DOHH2 (cell line): ENCODE data around the gene PRRC2C.
"Not testable (repeated sequence)": the region's sequence is repeated elsewhere in the genome, so short reads cannot be mapped to it uniquely, and the experiment has no call there.

Experiments
- H3F3A ChIP-seq: fragments of 200-600 bp; sonication (generic), shearing (Covaris generic); 2 replicates; pipeline ENCODE4 v1.6.0; 2016; ENCODE audit warnings: antibody characterized with exemption, mild to moderate bottlenecking; ENCODE audit not compliant: control insufficient read depth, insufficient read depth
- H3K27ac ChIP-seq: fragments of 200-600 bp; sonication (generic); 2 replicates; pipeline ENCODE4 v1.5.1; 2014; ENCODE audit warnings: low read depth, mild to moderate bottlenecking, low read length, moderate library complexity
- H3K27me3 ChIP-seq: fragments of 200-600 bp; sonication (generic); 2 replicates; pipeline ENCODE4 v1.6.1; 2014; ENCODE audit warnings: mild to moderate bottlenecking, low read length, mixed read lengths; ENCODE audit not compliant: control insufficient read depth
- H3K36me3 ChIP-seq: fragments of 200-600 bp; sonication (generic); 2 replicates; pipeline ENCODE4 v1.6.1; 2014; ENCODE audit warnings: mild to moderate bottlenecking, low read length, moderate library complexity, mixed read lengths; ENCODE audit not compliant: control insufficient read depth
- H3K4me1 ChIP-seq: fragments of 200-600 bp; sonication (generic); 2 replicates; pipeline ENCODE4 v1.6.1; 2014; ENCODE audit warnings: mild to moderate bottlenecking, low read length, mixed read lengths; ENCODE audit not compliant: control insufficient read depth
- H3K4me2 ChIP-seq: fragments of 200-600 bp; sonication (generic); 2 replicates; pipeline ENCODE4 v1.6.0; 2014; ENCODE audit warnings: mild to moderate bottlenecking, low read length, moderate library complexity
- H3K4me3 ChIP-seq: fragments of 200-600 bp; sonication (generic); 2 replicates; pipeline ENCODE4 v1.5.1; 2014; ENCODE audit warnings: mild to moderate bottlenecking, low read length, mixed read lengths
- H3K79me2 ChIP-seq: fragments of 200-600 bp; sonication (generic); 2 replicates; pipeline ENCODE4 v1.6.1; 2014; ENCODE audit warnings: mild to moderate bottlenecking, low read length, mixed read lengths; ENCODE audit not compliant: control insufficient read depth
- H3K9me2 ChIP-seq: fragments of 200-600 bp; sonication (generic); replicated peaks from 2 replicates; pipeline ENCODE4 v1.6.1; 2014; ENCODE audit warnings: mild to moderate bottlenecking, low read length, mixed read lengths; ENCODE audit not compliant: control insufficient read depth
- H3K9me3 ChIP-seq: fragments of 200-600 bp; sonication (generic); 2 replicates; pipeline ENCODE4 v1.6.1; 2014; ENCODE audit warnings: antibody characterized with exemption, low read length, mixed read lengths; ENCODE audit not compliant: control insufficient read depth, insufficient read depth
- H4K20me1 ChIP-seq: fragments of 200-600 bp; sonication (generic); 2 replicates; pipeline ENCODE4 v1.6.0; 2014; ENCODE audit warnings: low read depth, mild to moderate bottlenecking, antibody characterized with exemption, low read length, moderate library complexity; ENCODE audit not compliant: control insufficient read depth, insufficient read depth
- EZH2phosphoT487 ChIP-seq: fragments of 200-600 bp; sonication (generic); IDR thresholded peaks from 2 replicates; pipeline ENCODE4 v1.6.1; 2017; ENCODE audit warnings: borderline replicate concordance, mild to moderate bottlenecking, antibody characterized with exemption, low read length, moderate library complexity, mixed read lengths
- TF ChIP-seq, protein P1 (sequence below): fragments of 200-600 bp; sonication (generic); IDR thresholded peaks from one replicate; pipeline ENCODE4 v1.5.1; 2014; ENCODE audit warnings: antibody characterized with exemption, mild to moderate bottlenecking, low read depth, low read length; ENCODE audit not compliant: poor library complexity, severe bottlenecking

PRRC2C gene

DNA sequence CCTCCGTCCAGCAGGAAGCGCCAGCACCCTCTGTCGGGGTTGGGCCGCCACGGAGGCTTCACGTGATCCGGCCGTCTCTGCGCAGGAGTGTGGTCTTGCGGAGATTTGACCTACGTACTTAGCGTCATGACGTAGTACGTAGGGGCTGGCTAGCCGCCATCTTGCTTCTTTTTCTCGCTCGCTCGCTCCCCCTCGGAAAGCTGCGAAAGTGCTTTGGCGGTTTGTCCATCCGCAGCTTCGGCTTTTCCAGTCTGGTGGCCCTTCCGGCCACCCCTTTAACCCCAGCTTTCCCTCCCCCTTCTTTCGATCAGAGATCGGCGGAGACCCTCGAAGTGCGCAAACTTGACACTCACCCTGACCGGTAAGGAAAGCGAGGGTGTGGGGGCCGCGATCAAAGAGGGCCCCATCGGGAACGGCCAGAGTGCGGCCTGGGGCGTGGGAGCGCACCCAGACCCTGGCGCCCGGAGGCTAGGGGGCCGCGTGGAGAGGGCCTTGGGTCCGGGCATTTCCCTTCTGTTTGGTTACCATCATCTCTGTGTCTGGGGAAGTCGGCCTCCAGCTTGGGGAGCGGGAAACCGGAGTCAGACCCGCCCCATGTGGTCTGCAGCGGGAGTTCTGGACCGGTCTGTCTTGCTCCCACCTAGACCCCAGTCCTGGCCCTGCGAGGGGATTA lies at the start of gene PRRC2C:
Gene PRRC2C (plus strand): TSS at position 156 of the 673 bp plus-strand sequence. CDS start 26,559 bp downstream, outside the sequence.
- TF ChIP-seq, protein P1, sequence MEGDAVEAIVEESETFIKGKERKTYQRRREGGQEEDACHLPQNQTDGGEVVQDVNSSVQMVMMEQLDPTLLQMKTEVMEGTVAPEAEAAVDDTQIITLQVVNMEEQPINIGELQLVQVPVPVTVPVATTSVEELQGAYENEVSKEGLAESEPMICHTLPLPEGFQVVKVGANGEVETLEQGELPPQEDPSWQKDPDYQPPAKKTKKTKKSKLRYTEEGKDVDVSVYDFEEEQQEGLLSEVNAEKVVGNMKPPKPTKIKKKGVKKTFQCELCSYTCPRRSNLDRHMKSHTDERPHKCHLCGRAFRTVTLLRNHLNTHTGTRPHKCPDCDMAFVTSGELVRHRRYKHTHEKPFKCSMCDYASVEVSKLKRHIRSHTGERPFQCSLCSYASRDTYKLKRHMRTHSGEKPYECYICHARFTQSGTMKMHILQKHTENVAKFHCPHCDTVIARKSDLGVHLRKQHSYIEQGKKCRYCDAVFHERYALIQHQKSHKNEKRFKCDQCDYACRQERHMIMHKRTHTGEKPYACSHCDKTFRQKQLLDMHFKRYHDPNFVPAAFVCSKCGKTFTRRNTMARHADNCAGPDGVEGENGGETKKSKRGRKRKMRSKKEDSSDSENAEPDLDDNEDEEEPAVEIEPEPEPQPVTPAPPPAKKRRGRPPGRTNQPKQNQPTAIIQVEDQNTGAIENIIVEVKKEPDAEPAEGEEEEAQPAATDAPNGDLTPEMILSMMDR, result peak; percentile 80
- no peak for TF ChIP-seq EZH2phosphoT487
- Histone ChIP-seq H4K20me1 (peaks cover 41% of the 10 kb centered on the region), H3K27ac (peak within 1 kb of the TSS; percentile 85), H3K4me1 (peaks cover 42% of the 10 kb centered on the region), H3F3A (0 out of 2 replicates have a peak, but pooled peaks cover 2% of the 10 kb centered on the region), H3K4me3 (peak within 1 kb of the TSS; percentile 98), H3K4me2 (peak within 1 kb of the TSS; percentile 80), H3K27me3 (no peaks in the 10 kb centered on the region), H3K79me2 (peaks cover 59% of the 10 kb centered on the region), H3K9me2 (no peaks in the 10 kb centered on the region), H3K36me3 (peaks cover 51% of the 10 kb centered on the region), H3K9me3 (no peaks in the 10 kb centered on the region)

DNA sequence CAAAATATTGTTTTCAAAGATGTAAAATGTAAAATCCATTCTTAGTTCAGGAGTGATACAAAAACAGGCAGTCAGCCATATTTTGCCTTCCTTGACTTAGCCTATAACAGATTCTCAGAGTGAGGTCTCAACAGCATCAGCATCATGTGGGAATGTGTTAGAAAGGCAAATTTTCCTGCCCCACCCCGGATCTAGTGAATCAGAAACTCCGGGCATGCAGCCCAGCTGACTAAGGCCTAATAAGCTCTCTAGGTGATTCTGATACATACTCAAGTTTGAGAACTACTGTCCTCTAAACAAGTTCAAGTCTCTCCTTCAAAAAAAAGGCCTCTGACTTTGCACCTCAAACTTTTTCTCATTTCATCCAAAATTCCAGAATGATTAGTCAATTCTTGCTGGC lies 46.9 kb upstream of the PRRC2C start:
- TF ChIP-seq, protein P1, result no peak
- TF ChIP-seq EZH2phosphoT487, result no peak
- Histone ChIP-seq H3K9me2 (no peaks in the 10 kb centered on the region), H3K4me2 (no peak overlapping the region), H3K9me3 (no peaks in the 10 kb centered on the region), H3K79me2 (no peaks in the 10 kb centered on the region), H3K4me1 (no peaks in the 10 kb centered on the region), H3F3A (no peaks in the 10 kb centered on the region), H4K20me1 (no peaks in the 10 kb centered on the region), H3K27me3 (no peaks in the 10 kb centered on the region), H3K4me3 (no peak overlapping the region), H3K36me3 (no peaks in the 10 kb centered on the region), H3K27ac (no peak overlapping the region)

DNA sequence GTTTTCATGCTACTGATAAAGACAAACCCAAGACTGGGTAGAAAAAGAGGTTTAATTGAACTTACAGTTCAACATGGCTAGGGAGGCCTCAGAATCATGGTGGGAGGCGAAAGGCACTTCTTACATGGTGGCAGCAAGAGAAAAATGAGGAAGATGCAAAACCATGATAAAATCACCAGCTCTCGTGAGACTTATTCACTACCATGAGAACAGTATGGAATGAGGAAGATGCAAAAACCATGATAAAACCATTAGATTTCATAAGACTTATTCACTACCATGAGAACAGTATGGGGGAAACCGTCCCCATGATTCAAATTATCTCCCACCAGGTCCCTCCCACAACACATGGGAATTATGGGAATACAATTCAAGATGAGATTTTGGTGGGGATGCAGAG lies 45.1 kb upstream of the PRRC2C start:
- H3K9me2 ChIP-seq, H3K36me3 ChIP-seq: not testable (repeated sequence)

DNA sequence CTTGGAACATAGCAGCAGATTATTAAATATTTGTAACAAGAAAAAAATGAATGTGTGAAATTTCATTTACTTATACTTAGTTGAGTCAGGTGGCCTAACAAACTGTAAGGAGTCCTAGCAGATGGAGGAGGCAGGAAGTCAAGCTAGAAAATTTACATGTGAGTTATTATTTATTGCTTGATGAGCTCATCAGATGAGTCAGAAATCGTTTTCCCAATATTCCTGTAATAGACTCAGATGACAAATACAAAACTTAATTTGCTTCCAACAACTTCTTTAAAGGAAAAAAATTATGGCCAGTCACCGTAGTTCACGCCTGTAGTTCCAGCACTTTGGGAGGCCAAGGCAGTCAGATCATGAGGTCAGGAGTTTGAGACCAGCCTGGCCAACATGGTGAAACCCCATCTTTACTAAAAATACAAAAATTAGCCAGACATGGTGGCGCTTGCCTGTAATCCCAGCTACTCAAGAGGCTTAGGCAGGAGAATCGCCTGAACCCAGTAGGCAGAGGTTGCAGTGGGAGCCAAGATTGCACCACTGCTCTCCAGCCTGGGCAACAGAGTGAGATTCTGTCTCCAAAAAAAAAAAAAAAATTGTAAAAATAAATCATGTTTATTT lies 43.9 kb upstream of the PRRC2C start:
- H3K4me3 ChIP-seq, H3K4me1 ChIP-seq, H3K9me2 ChIP-seq, H3K27me3 ChIP-seq, H3K27ac ChIP-seq, H3K4me2 ChIP-seq, H3K36me3 ChIP-seq, H3F3A ChIP-seq, H3K79me2 ChIP-seq, H3K9me3 ChIP-seq, H4K20me1 ChIP-seq: not testable (repeated sequence)

More for the DNA sequence above, 45.1 kb upstream of the PRRC2C start:
- H4K20me1 ChIP-seq, H3K27me3 ChIP-seq, H3K27ac ChIP-seq, H3K4me1 ChIP-seq, H3K4me3 ChIP-seq, H3K79me2 ChIP-seq, H3K4me2 ChIP-seq, H3F3A ChIP-seq, H3K9me3 ChIP-seq: not testable (repeated sequence)
